PC-9 (cell line): Measurements from ENCODE around the gene RNF220. TPM values are rescaled to one million over a fixed set of nuclear protein-coding genes. Genes with fewer than 3 reads are reported as not detected.

Experiments used
- BruUV-seq: library from RNA; stranded (reverse); fragments of 400-500 nt; replicated peaks from 2 replicates; lab custom pipeline; 2021; lab: Mats Ljungman, UMichigan
- CTCF ChIA-PET: fragments of 300-600 bp; sonication (Branson Sonifier 250); formaldehyde crosslinking; loops from one replicate; lab custom pipeline; 2022; ENCODE audit warnings: antibody characterized with exemption; lab: Charles Lee
- POLR2A ChIA-PET: fragments of 300-600 bp; sonication (Branson Sonifier 250); formaldehyde crosslinking; loops from one replicate; lab custom pipeline; 2022; ENCODE audit warnings: antibody characterized with exemption; ENCODE audit not compliant: unreplicated experiment; lab: Charles Lee
- DNase-seq, 2 experiments: peaks; one replicate each; pipeline versions ENCODE4 v3.0.0 to v3.0.0-alpha.2; 2015 to 2022; ENCODE audit warnings: mixed read lengths in 1 of 2
- H2AFZ ChIP-seq: fragments of 200-600 bp; sonication (generic); 2 replicates; pipeline ENCODE4 v1.8.1; 2017; ENCODE audit warnings: antibody characterized with exemption
- H3F3A ChIP-seq: fragments of 200-600 bp; sonication (generic); 2 replicates; pipeline ENCODE4 v1.8.1; 2017; ENCODE audit warnings: antibody characterized with exemption, mild to moderate bottlenecking, low read depth; ENCODE audit not compliant: insufficient read depth
- H3K27ac ChIP-seq: fragments of 200-600 bp; sonication (generic); 2 replicates; pipeline ENCODE4 v1.6.1; 2016; ENCODE audit warnings: mixed run types
- H3K27me3 ChIP-seq: fragments of 200-600 bp; sonication (generic); 2 replicates; pipeline ENCODE4 v1.6.1; 2016; ENCODE audit warnings: low read depth, mixed run types; ENCODE audit not compliant: insufficient read depth
- H3K36me3 ChIP-seq: fragments of 200-600 bp; sonication (generic); 2 replicates; pipeline ENCODE4 v1.6.1; 2016; ENCODE audit warnings: low read depth, mixed run types
- H3K4me1 ChIP-seq: fragments of 200-600 bp; sonication (generic); replicated peaks from 2 replicates; pipeline ENCODE4 v1.6.1; 2016; ENCODE audit warnings: mixed run types; ENCODE audit not compliant: insufficient read depth
- H3K4me2 ChIP-seq: fragments of 200-600 bp; sonication (generic); 2 replicates; pipeline ENCODE4 v1.6.1; 2017; ENCODE audit warnings: mixed run types
- H3K4me3 ChIP-seq: fragments of 200-600 bp; sonication (generic); 2 replicates; pipeline ENCODE4 v1.6.1; 2016; ENCODE audit warnings: mixed run types
- H3K79me2 ChIP-seq: fragments of 200-600 bp; sonication (generic); 2 replicates; pipeline ENCODE4 v1.6.1; 2017; ENCODE audit warnings: low read depth, mixed run types
- H3K9me2 ChIP-seq: fragments of 200-600 bp; sonication (generic); 2 replicates; pipeline ENCODE4 v1.8.1; 2017; ENCODE audit warnings: mild to moderate bottlenecking; ENCODE audit not compliant: insufficient read depth
- H3K9me3 ChIP-seq: fragments of 200-600 bp; sonication (generic); 2 replicates; pipeline ENCODE4 v1.8.1; 2016; ENCODE audit warnings: low read depth; ENCODE audit not compliant: insufficient read depth
- H4K20me1 ChIP-seq: fragments of 200-600 bp; sonication (generic); 2 replicates; pipeline ENCODE4 v1.8.1; 2017; ENCODE audit not compliant: insufficient read depth
- EZH2 ChIP-seq: fragments of 200-600 bp; sonication (generic); IDR thresholded peaks from 2 replicates; pipeline ENCODE4 v1.8.0; 2017; ENCODE audit warnings: antibody characterized with exemption, low read depth
- intact Hi-C: fragments of 100-400 bp; cut with micrococcal nuclease; formaldehyde crosslinking; loops from one replicate; pipeline ENCODE4 v1.10.0; 2022; ENCODE audit not compliant: unreplicated experiment
- total RNA-seq: library from RNA; stranded (reverse); gene quantifications from 2 replicates; pipeline ENCODE4 v1.2.3, GENCODE V29; 2021
- TF ChIP-seq, protein P1 (sequence below): fragments of 200-600 bp; sonication (generic); conservative IDR thresholded peaks from 2 replicates; pipeline ENCODE4 v1.6.1; 2017; ENCODE audit warnings: mixed run types, antibody characterized with exemption, mild to moderate bottlenecking, moderate library complexity

The RNF220 gene
- total RNA-seq, 1 experiment from 2014 or later: 82.9 TPM

DNA sequence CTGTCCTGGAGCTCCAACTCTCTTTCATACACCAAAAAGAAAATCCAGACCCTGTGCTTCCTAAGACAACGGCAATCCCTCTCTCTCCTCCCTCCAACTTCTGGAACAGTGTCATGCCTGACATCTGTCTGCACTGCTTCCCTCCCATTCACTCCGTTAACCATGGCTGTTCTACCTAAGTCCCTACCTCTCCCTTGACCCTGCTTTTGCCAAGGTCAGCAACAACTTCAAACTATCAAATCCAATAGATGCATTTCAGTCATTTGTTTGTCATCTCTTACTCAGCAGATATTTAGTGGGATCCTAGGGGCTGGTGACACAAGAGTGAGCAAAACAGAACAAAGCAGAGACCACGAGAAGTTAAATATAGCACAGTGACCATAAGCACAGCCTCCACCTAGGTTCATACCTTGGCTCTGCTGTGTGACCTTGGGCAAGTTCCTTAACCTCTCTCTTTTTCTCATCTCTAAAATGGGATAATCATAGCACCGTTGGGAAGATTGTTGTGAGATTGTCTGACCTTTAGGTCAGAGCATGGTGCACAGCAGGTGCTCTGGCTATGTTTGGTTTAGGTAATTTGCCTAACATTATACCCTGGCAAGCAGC is 180.4 kb downstream of the RNF220 start:
- DNase-seq: no peak
- ChIA-PET CTCF (no interaction called here), POLR2A (no interaction called here)

DNA sequence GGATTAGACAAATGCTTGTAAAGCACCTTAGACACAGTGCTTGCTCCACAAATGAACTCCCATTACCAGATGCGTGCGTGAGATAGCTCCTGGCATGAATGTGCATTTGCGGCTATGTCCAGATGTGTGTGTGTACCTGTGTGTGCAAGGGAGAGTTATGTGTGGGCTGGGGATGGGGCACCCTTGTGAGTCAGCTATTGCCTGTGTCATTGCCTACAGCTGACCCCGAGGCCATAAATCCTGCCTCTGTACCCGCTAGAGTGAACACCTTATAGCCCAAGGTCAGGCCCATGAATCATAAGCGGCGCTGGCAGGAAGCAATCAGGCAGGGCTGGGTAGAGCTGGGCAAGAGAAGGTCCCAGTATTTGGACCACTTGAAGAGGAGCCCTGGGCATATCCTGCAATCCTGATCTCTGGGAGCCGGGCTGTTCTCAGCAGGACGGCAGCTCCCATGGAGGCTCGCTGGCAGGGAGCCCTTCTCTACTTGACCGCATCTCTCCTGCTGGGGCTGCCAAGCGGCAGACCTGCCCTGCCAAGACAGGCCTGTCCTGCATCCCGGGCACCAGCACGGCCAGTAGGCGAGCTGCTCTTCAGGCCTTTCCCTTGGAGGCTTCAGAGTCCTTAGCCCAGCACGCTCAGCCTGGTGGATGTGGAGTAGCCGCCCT is 182.9 kb downstream of the RNF220 start:
- Histone ChIP-seq H3K27me3 (no peaks in the 10 kb centered on the region), H3F3A (0 out of 2 replicates have a peak, but pooled peaks cover 5% of the 10 kb centered on the region), H3K4me3 (no peak overlapping the region), H3K9me3 (no peaks in the 10 kb centered on the region), H3K27ac (no peak overlapping the region), H3K36me3 (no peaks in the 10 kb centered on the region), H3K79me2 (no peaks in the 10 kb centered on the region), H3K9me2 (no peaks in the 10 kb centered on the region), H3K4me1 (0 out of 2 replicates have a peak, but pooled peaks cover 8% of the 10 kb centered on the region), H3K4me2 (no peak overlapping the region), H4K20me1 (no peaks in the 10 kb centered on the region), H2AFZ (no peak overlapping the region)
- DNase-seq: peak; percentile 29 to 61
- TF ChIP-seq EZH2: no peak
- TF ChIP-seq, protein P1, sequence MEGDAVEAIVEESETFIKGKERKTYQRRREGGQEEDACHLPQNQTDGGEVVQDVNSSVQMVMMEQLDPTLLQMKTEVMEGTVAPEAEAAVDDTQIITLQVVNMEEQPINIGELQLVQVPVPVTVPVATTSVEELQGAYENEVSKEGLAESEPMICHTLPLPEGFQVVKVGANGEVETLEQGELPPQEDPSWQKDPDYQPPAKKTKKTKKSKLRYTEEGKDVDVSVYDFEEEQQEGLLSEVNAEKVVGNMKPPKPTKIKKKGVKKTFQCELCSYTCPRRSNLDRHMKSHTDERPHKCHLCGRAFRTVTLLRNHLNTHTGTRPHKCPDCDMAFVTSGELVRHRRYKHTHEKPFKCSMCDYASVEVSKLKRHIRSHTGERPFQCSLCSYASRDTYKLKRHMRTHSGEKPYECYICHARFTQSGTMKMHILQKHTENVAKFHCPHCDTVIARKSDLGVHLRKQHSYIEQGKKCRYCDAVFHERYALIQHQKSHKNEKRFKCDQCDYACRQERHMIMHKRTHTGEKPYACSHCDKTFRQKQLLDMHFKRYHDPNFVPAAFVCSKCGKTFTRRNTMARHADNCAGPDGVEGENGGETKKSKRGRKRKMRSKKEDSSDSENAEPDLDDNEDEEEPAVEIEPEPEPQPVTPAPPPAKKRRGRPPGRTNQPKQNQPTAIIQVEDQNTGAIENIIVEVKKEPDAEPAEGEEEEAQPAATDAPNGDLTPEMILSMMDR: no peak
- CTCF ChIA-PET: interaction anchor here (0.5 kb wide), 1 partner anchor 263 kb away, joined by 6 read pairs; no protein-coding TSS in a partner anchor
- POLR2A ChIA-PET: interaction anchor here (0.6 kb wide), 1 partner anchor 114 kb away, joined by 8 read pairs; no protein-coding TSS in a partner anchor
- intact Hi-C loops: no loop called here
- no TSS peak for BruUV-seq

More for the DNA sequence above, 180.4 kb downstream of the RNF220 start:
- Histone ChIP-seq H4K20me1 (no peaks in the 10 kb centered on the region), H3K27ac (no peak overlapping the region), H3K27me3 (no peaks in the 10 kb centered on the region), H3K4me1 (0 out of 2 replicates have a peak, but pooled peaks cover 8% of the 10 kb centered on the region), H3K79me2 (no peaks in the 10 kb centered on the region), H3K4me3 (no peak overlapping the region), H3K9me2 (no peaks in the 10 kb centered on the region), H3F3A (0 out of 2 replicates have a peak, but pooled peaks cover 5% of the 10 kb centered on the region), H3K36me3 (no peaks in the 10 kb centered on the region), H3K4me2 (no peak overlapping the region), H3K9me3 (no peaks in the 10 kb centered on the region), H2AFZ (no peak overlapping the region)
- TF ChIP-seq, protein P1: no peak
- TF ChIP-seq EZH2: no peak
- intact Hi-C loops: no loop called here
- no TSS peak for BruUV-seq

DNA sequence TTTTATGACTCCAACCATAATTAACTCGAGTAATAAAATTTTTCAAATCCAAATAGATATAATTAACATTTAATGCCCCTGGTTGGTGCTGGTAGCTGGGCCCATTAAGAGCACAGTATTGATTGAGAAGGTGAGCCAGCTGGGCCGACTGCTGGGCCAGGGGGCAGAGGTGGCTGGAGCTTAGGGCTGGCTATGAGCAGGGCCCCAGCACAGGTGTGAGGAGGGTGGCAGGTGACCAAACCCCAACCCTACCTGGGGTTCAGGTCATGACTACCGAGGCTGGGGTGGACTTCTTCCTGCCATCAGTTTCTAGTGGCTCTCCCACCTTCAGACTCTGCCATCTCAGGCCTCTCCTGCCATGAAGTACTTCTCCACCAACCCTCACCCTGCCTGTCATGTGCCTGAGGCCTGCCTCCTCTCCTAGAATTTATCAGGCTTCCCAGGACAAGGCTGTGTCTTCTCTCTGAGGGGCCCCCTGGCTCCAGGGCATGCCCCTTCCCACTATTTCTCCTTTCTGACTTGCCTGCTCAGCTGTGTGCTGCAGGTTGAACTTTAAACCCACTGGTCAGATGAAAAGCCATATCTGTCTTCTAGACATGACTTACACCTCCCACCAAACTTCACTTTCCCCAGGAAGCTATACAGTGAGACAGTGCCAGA is 183.6 kb downstream of the RNF220 start:
- no peak for DNase-seq
- CTCF ChIA-PET: interaction anchor here (0.5 kb wide), 1 partner anchor 264 kb away, joined by 6 read pairs; no protein-coding TSS in a partner anchor

More for the DNA sequence above, 183.6 kb downstream of the RNF220 start:
- Histone ChIP-seq H4K20me1 (no peaks in the 10 kb centered on the region), H3K4me2 (no peak overlapping the region), H3K79me2 (no peaks in the 10 kb centered on the region), H2AFZ (no peak overlapping the region), H3K9me2 (no peaks in the 10 kb centered on the region), H3K4me1 (0 out of 2 replicates have a peak, but pooled peaks cover 8% of the 10 kb centered on the region), H3F3A (0 out of 2 replicates have a peak, but pooled peaks cover 5% of the 10 kb centered on the region), H3K27me3 (no peaks in the 10 kb centered on the region), H3K9me3 (no peaks in the 10 kb centered on the region), H3K27ac (no peak overlapping the region), H3K4me3 (no peak overlapping the region), H3K36me3 (no peaks in the 10 kb centered on the region)
- TF ChIP-seq, protein P1: no peak
- no peak for TF ChIP-seq EZH2
- intact Hi-C loops: no loop called here
- POLR2A ChIA-PET: interaction anchor here (0.5 to 0.6 kb wide), 2 partner anchors 8 to 115 kb away, joined by 8 to 18 read pairs; no protein-coding TSS in a partner anchor
- no TSS peak for BruUV-seq
